OCI-LY7 (cell line): ENCODE data around the gene GPR3. TPM values are rescaled to one million over a fixed set of nuclear protein-coding genes. Genes with fewer than 3 reads are reported as not detected.

ENCODE experiments used
- BruUV-seq: library from RNA; stranded (reverse); fragments of 400-500 nt; replicated peaks from 2 replicates; lab custom pipeline; 2021; lab: Mats Ljungman, UMichigan
- CTCF ChIA-PET: fragments of 300-600 bp; sonication (Branson Sonifier 250); formaldehyde crosslinking; loops from one replicate; lab custom pipeline; 2022; ENCODE audit warnings: antibody characterized with exemption; ENCODE audit not compliant: unreplicated experiment; lab: Charles Lee
- POLR2A ChIA-PET: fragments of 300-600 bp; sonication (Branson Sonifier 250); formaldehyde crosslinking; loops from one replicate; lab custom pipeline; 2022; ENCODE audit warnings: antibody characterized with exemption; lab: Charles Lee
- DNase-seq: peaks from one replicate; pipeline ENCODE4 v3.0.0-alpha.2; 2015; ENCODE audit warnings: low spot score
- H2AFZ ChIP-seq: fragments of 200-600 bp; sonication (generic), shearing (Covaris generic); 2 replicates; pipeline ENCODE4 v1.6.1; 2014; ENCODE audit warnings: mild to moderate bottlenecking, antibody characterized with exemption, low read length, moderate library complexity
- H3K27ac ChIP-seq: fragments of 200-600 bp; sonication (generic); 2 replicates; pipeline ENCODE4 v1.5.1; 2014; ENCODE audit warnings: mixed run types, low read depth, mild to moderate bottlenecking, moderate library complexity, low read length, inconsistent platforms; ENCODE audit not compliant: poor library complexity, severe bottlenecking
- H3K36me3 ChIP-seq: fragments of 200-600 bp; sonication (generic); 2 replicates; pipeline ENCODE4 v1.6.1; 2014; ENCODE audit warnings: mild to moderate bottlenecking, antibody characterized with exemption, low read length, moderate library complexity, mixed read lengths; ENCODE audit not compliant: insufficient read depth
- H3K4me1 ChIP-seq: fragments of 200-600 bp; sonication (generic); 2 replicates; pipeline ENCODE4 v1.5.1; 2014; ENCODE audit warnings: mild to moderate bottlenecking, low read length; ENCODE audit not compliant: insufficient read depth, poor library complexity, severe bottlenecking
- H3K4me2 ChIP-seq: fragments of 200-600 bp; sonication (generic); 2 replicates; pipeline ENCODE4 v1.6.1; 2014; ENCODE audit warnings: mild to moderate bottlenecking, low read length
- H3K4me3 ChIP-seq: fragments of 200-600 bp; sonication (generic); 2 replicates; pipeline ENCODE4 v1.5.1; 2014; ENCODE audit warnings: mild to moderate bottlenecking, low read depth, low read length; ENCODE audit not compliant: poor library complexity, severe bottlenecking
- H3K79me2 ChIP-seq: fragments of 200-600 bp; sonication (generic); 2 replicates; pipeline ENCODE4 v1.6.1; 2016; ENCODE audit warnings: low read depth, mild to moderate bottlenecking, low read length, moderate library complexity, mixed read lengths; ENCODE audit not compliant: insufficient read depth
- H3K9me2 ChIP-seq: fragments of 200-600 bp; sonication (generic); 2 replicates; pipeline ENCODE4 v1.6.1; 2016; ENCODE audit warnings: mild to moderate bottlenecking, low read length, mixed read lengths; ENCODE audit not compliant: insufficient read depth
- H3K9me3 ChIP-seq: fragments of 200-600 bp; sonication (generic); 2 replicates; pipeline ENCODE4 v1.6.1; 2014; ENCODE audit warnings: mild to moderate bottlenecking, mixed run types, low read length, mixed read lengths
- H4K20me1 ChIP-seq: fragments of 200-600 bp; sonication (generic); 2 replicates; pipeline ENCODE4 v1.6.1; 2014; ENCODE audit warnings: mild to moderate bottlenecking, antibody characterized with exemption, low read length, moderate library complexity, mixed read lengths; ENCODE audit not compliant: insufficient read depth
- CTCF ChIP-seq: fragments of 200-600 bp; sonication (generic); conservative IDR thresholded peaks from 2 replicates; pipeline ENCODE4 v1.5.1; 2014; ENCODE audit warnings: mild to moderate bottlenecking, antibody characterized with exemption, low read length, moderate library complexity, mixed read lengths
- EZH2phosphoT487 ChIP-seq: fragments of 200-600 bp; sonication (generic); IDR thresholded peaks from 2 replicates; pipeline ENCODE4 v1.6.1; 2018; ENCODE audit warnings: low read depth, borderline replicate concordance, mild to moderate bottlenecking, mixed run types, antibody characterized with exemption, low read length, moderate library complexity, mixed read lengths
- intact Hi-C: fragments of 100-400 bp; cut with micrococcal nuclease; formaldehyde crosslinking; loops from one replicate; pipeline ENCODE4 v1.10.0; 2022; ENCODE audit not compliant: unreplicated experiment
- total RNA-seq, 2 experiments: library from RNA; depleted of rRNA in 1 of 2; stranded (reverse); fragments of >200 nt in 1 of 2; shearing (Covaris generic) in 1 of 2; gene quantifications; 2 replicates each; pipeline ENCODE4 v1.2.3, GENCODE V29; 2014 to 2022

The GPR3 gene
- total RNA-seq, 2 experiments from 2014 or later, result 0.25 to 0.32 TPM

GRCh38 chr1:27348861-27349783 lies 43.3 kb upstream of the GPR3 start:
- Histone ChIP-seq H3K27ac (no peak overlapping the region), H3K36me3 (peaks cover 8% of the 10 kb centered on the region; the same call in 1 of the 2 replicates), H3K79me2 (no peaks in the 10 kb centered on the region), H4K20me1 (no peaks in the 10 kb centered on the region), H3K9me2 (no peaks in the 10 kb centered on the region), H3K4me2 (peak overlapping the region; percentile 56), H3K4me1 (peaks cover 5% of the 10 kb centered on the region), H3K9me3 (no peaks in the 10 kb centered on the region), H3K4me3 (no peak overlapping the region), H2AFZ (no peak overlapping the region)
- no TSS peak for BruUV-seq
- intact Hi-C loops, result no loop called here
- ChIA-PET POLR2A (no interaction called here), CTCF (no interaction called here)
- DNase-seq, result no peak
- TF ChIP-seq EZH2phosphoT487, result no peak
- no peak for TF ChIP-seq CTCF

GRCh38 chr1:27349784-27350662 lies 42.4 kb upstream of the GPR3 start:
- no peak overlapping the region for H3K27ac ChIP-seq
- no peak for DNase-seq
- no peaks in the 10 kb centered on the region for H3K79me2 ChIP-seq
- no peaks in the 10 kb centered on the region for H3K9me2 ChIP-seq
- ChIA-PET POLR2A (no interaction called here), CTCF (no interaction called here)
- no TSS peak for BruUV-seq
- H3K4me2 ChIP-seq, result no peak overlapping the region
- no peak for TF ChIP-seq EZH2phosphoT487
- TF ChIP-seq CTCF, result no peak
- peaks cover 5% of the 10 kb centered on the region for H3K4me1 ChIP-seq
- no peaks in the 10 kb centered on the region for H3K9me3 ChIP-seq
- H3K36me3 ChIP-seq, result peaks cover 8% of the 10 kb centered on the region; the same call in 1 of the 2 replicates
- H4K20me1 ChIP-seq, result no peaks in the 10 kb centered on the region
- H2AFZ ChIP-seq, result no peak overlapping the region
- H3K4me3 ChIP-seq, result no peak overlapping the region
- intact Hi-C loops, result loop anchor here (10.0 kb wide), 1 partner anchor 45 kb away; no protein-coding TSS in a partner anchor
